GM12872 (cell line): ENCODE data around the gene RXFP1.

ENCODE experiments used
- CTCF ChIP-seq: IDR thresholded peaks from 3 replicates; pipeline ENCODE4 v1.5.1; 2011; ENCODE audit warnings: low read depth, mild to moderate bottlenecking, low read length, moderate library complexity; ENCODE audit not compliant: insufficient read depth

Gene RXFP1

GRCh38 chr4:158636619-158637018 lies 114.9 kb downstream of the RXFP1 start:
- TF ChIP-seq CTCF, result no peak

- TF ChIP-seq CTCF, result no peak
Measured at GRCh38 chr4:158644356-158644755, 122.7 kb downstream of the RXFP1 start.

GRCh38 chr4:158644760-158645159 lies 123.1 kb downstream of the RXFP1 start:
- TF ChIP-seq CTCF, result no peak

GRCh38 chr4:158649111-158649680 lies 127.5 kb downstream of the RXFP1 start:
- no peak for TF ChIP-seq CTCF

- TF ChIP-seq CTCF, result no peak
Measured at GRCh38 chr4:158652920-158653319, 131.2 kb downstream of the RXFP1 start.

GRCh38 chr4:158656439-158656838 lies 134.8 kb downstream of the RXFP1 start:
- no peak for TF ChIP-seq CTCF

GRCh38 chr4:158657291-158657690 lies 135.6 kb downstream of the RXFP1 start:
- no peak for TF ChIP-seq CTCF
